ENCODE data around the gene NAV1.

DNA sequence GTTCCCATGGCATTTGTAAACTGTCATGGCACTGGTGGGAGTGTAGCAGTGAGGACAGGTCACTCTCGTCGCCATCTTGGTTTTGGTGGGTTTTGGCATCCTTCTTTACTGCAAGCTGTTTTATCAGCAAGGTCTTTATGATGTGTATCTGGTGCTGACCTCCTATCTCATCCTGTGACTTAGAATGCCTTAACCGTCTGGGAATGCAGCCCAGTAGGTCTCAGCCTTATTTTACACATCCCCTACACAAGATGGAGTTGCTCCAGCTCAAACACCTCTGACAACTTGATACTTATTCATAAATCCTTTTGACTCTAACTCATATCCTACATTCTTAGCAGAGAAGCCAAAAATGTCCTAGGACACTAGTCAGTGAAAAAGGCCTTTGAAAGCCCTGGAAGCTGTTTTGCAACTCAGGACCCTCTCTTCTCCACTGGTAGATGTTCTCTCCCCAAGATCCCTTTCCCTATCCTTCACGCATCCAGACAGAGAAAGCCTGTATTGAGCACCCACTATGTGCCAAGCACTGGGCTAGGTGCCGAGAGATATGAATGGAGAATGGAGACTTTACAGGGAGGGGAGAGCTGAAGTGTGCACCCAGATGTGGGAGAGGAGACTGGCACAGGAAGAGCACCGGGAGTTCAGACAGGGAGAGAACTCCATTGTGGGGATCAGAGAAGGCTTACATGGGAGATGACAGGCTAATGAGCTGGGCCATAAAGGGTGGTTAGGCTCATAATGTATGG is 25.3 kb upstream of the NAV1 start:
- TF ChIP-seq, protein P1, sequence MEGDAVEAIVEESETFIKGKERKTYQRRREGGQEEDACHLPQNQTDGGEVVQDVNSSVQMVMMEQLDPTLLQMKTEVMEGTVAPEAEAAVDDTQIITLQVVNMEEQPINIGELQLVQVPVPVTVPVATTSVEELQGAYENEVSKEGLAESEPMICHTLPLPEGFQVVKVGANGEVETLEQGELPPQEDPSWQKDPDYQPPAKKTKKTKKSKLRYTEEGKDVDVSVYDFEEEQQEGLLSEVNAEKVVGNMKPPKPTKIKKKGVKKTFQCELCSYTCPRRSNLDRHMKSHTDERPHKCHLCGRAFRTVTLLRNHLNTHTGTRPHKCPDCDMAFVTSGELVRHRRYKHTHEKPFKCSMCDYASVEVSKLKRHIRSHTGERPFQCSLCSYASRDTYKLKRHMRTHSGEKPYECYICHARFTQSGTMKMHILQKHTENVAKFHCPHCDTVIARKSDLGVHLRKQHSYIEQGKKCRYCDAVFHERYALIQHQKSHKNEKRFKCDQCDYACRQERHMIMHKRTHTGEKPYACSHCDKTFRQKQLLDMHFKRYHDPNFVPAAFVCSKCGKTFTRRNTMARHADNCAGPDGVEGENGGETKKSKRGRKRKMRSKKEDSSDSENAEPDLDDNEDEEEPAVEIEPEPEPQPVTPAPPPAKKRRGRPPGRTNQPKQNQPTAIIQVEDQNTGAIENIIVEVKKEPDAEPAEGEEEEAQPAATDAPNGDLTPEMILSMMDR (optimal IDR thresholded peaks at IDR 0.05 in 1 of 3, IDR thresholded peaks at IDR 0.05 in 1 of 3, conservative IDR thresholded peaks at IDR 0.05 in 1 of 3; ENCODE audit: extremely low read depth in 1 of 3, insufficient read depth in 2 of 3, low read length in 3 of 3) = no peak
- TF ChIP-seq EZH2 (IDR thresholded peaks at IDR 0.05; ENCODE audit: low read length) = no peak
